Ascending aorta (tissue), 2 donors: ENCODE data around the gene RIMS4. TPM values are rescaled to one million over a fixed set of nuclear protein-coding genes. Genes with fewer than 3 reads are reported as not detected.

Experiments used
- DNase-seq, 2 donors: peaks; one replicate each; pipeline ENCODE4 v3.0.0-alpha.2; 2019; ENCODE audit warnings: low spot score in 2 of 2
- H3K27ac ChIP-seq, 2 donors: fragments of 200-600 bp; sonication (generic); one replicate each; pipeline ENCODE4 v1.5.1; 2016 to 2017; ENCODE audit warnings: mild to moderate bottlenecking in 1 of 2
- H3K27me3 ChIP-seq: fragments of 200-600 bp; sonication (generic); one replicate; pipeline ENCODE4 v1.5.1; 2017
- H3K36me3 ChIP-seq, 2 donors: fragments of 200-600 bp; sonication (generic); one replicate each; pipeline ENCODE4 v1.5.1; 2016
- H3K4me1 ChIP-seq, 2 donors: fragments of 200-600 bp; sonication (generic); one replicate each; pipeline ENCODE4 v1.5.1; 2016 to 2017; ENCODE audit warnings: mild to moderate bottlenecking in 1 of 2
- H3K4me3 ChIP-seq, 2 donors: fragments of 200-600 bp; sonication (generic); one replicate each; pipeline ENCODE4 v1.5.1; 2016 to 2017; ENCODE audit warnings: mild to moderate bottlenecking in 1 of 2
- H3K9me3 ChIP-seq, 2 donors: fragments of 200-600 bp; sonication (generic); one replicate each; pipeline ENCODE4 v1.5.1; 2016
- CTCF ChIP-seq, 3 experiments: fragments of 200-600 bp in 2 of 3; fragments of 450-650 bp in 1 of 3; sonication (generic) in 2 of 3; IDR thresholded peaks; one replicate each; pipeline ENCODE4 v1.5.1; 2016 to 2019; ENCODE audit warnings: antibody characterized with exemption in 3 of 3, mild to moderate bottlenecking in 1 of 3, moderate library complexity in 1 of 3
- intact Hi-C: fragments of 100-400 bp; cut with DNase I; formaldehyde crosslinking; loops from one replicate; pipeline ENCODE4 v1.15.1; 2023
- total RNA-seq: library from RNA; depleted of rRNA; stranded (reverse); fragments of >200 nt; gene quantifications from one replicate; pipeline ENCODE4 v1.1.0, GENCODE V29; 2016

RIMS4 gene
- 4.0 TPM for total RNA-seq

DNA sequence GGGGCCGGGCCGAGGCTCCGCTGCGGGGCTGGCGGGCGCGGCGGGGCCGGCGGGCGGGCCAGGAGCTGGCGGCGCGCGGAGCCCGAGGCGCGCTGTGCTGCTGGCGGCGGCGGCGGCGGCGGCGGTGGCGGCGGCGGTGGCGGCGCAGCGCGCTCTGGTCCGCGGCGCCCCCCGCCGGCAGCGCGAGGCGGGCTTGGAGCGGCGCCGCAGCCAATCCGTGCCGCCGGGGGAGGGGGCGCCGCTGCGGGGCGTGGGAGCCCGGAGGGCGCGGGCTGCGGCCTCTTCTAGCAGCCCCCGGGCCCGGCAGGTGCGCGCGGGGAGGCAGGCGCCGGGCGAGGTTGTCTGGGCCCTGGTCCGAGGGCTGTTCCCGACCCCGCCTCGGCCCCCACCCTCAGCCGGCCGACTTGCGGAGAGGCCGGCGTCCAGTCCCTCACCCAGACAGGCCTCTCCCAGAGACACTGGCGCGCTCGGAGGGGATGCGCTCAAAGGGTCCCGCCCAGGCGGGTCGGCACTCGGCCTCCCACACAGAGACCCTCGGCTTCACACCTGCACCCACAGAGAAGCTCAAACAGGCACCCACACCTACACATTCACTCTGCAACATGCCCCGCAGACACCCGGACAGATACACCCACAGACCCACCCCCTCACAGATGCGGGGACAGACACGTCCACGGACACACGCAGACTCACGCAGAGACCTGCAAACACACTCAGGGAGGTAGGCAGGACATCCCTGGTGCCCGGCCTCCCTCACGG, at the start of gene RIMS4:
Gene RIMS4, minus strand, starts transcription at position 156 of the 759 bp plus-strand sequence. CDS start 275 bp downstream, outside the sequence.
- intact Hi-C loops: loop anchor here (2.0 kb wide), 1 partner anchor 64 kb away; no protein-coding TSS in a partner anchor
- Histone ChIP-seq H3K36me3 (no peaks in the 10 kb centered on the region), H3K4me1 (peaks cover 7% of the 10 kb centered on the region in 2 donors), H3K9me3 (peaks cover 0 to 7% of the 10 kb centered on the region in 2 donors), H3K4me3 (peak within 1 kb of the TSS; percentile 52 to 66), H3K27ac (no peak within 1 kb of the TSS), H3K27me3 (peaks cover 11% of the 10 kb centered on the region)
- DNase-seq: peak in 1 of 2 donors; percentile 42
- no peak for TF ChIP-seq CTCF (IDR thresholded peaks at IDR 0.05)

DNA sequence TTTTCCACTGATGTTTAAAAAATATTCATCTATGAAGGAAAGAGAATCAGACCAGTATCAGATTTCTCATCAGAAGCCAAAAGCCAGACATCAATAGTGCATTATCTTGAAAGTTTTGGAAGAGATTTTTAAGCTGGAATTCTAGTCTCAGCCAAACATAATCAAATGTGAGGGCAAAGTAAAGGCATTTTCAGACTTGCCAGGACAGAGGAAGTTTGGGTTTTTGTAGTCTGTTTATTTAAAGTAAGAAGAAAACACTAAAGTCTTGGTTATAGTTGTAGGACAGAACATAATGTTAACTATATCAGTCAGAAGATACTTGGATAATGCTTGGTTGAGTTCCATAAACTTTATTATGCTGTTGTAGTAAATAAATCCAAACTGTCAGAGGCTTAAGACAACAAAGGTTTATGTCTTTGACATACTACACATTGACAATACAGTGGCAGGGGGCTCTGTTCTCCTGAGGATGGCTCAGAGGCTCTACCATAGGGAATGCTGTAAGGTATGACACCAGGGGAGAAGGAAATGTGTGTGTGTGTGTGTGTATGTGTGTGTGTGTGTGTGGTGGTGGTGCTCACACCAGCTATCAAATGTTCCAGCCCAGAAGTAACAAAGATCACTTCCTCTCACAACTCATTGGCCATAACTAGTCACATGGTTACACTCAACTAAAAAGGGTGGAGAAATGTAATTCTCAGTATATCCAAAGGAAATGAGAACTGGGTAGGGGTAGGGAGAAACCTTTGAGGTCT, 48.4 kb upstream of the RIMS4 start:
- H3K4me3 ChIP-seq: no peak overlapping the region
- H3K9me3 ChIP-seq: no peaks in the 10 kb centered on the region
- TF ChIP-seq CTCF (IDR thresholded peaks at IDR 0.05): no peak
- H3K4me1 ChIP-seq: peaks cover 19 to 44% of the 10 kb centered on the region in 2 donors
- DNase-seq: no peak
- H3K27ac ChIP-seq: peak overlapping the region; percentile 91
- intact Hi-C loops: no loop called here
- H3K27me3 ChIP-seq: no peaks in the 10 kb centered on the region
- no peaks in the 10 kb centered on the region for H3K36me3 ChIP-seq

DNA sequence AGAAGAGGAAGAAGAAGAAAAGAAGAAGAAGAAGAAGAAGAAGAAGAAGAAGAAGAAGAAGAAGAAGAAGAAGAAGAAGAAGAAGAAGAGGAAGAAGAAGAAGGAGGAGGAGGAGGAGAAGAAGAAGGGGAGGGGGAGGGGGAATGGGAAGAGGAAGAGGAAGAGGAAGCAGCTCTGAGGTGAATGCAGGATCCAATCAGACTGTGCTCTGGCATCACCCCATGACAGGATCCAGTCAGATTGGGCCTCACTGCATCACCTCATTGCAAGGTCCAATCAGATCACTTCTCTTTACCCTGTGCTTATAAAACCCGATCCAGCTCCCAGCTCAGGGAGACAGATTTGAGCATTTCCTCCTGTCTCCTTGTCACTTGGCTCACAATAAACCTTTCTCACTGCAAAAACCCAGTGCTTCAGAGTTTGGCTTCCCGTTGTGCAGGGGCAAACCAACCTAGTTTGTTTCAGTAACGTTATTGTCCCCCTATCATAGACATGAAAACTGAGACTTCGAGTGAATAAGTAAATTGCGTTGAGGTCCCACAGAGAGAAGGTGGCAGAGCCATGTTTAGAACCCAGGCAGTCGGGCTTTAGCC, 46.6 kb upstream of the RIMS4 start:
- TF ChIP-seq CTCF (IDR thresholded peaks at IDR 0.05): no peak
- DNase-seq: no peak
- no peaks in the 10 kb centered on the region for H3K36me3 ChIP-seq
- H3K27me3 ChIP-seq: no peaks in the 10 kb centered on the region
- no peaks in the 10 kb centered on the region for H3K9me3 ChIP-seq
- intact Hi-C loops: no loop called here
- H3K4me3 ChIP-seq: no peak overlapping the region
- peaks cover 10 to 26% of the 10 kb centered on the region in 2 donors for H3K4me1 ChIP-seq
- no peak overlapping the region for H3K27ac ChIP-seq

GRCh38 chr20:44856442-44856841, 46.1 kb upstream of the RIMS4 start:
- H3K4me1 ChIP-seq: peaks cover 10 to 25% of the 10 kb centered on the region in 2 donors
- DNase-seq: no peak
- no peak overlapping the region for H3K27ac ChIP-seq
- no peaks in the 10 kb centered on the region for H3K36me3 ChIP-seq
- no peak for TF ChIP-seq CTCF (IDR thresholded peaks at IDR 0.05)
- intact Hi-C loops: no loop called here
- H3K4me3 ChIP-seq: no peak overlapping the region
- no peaks in the 10 kb centered on the region for H3K9me3 ChIP-seq
- H3K27me3 ChIP-seq: no peaks in the 10 kb centered on the region

DNA sequence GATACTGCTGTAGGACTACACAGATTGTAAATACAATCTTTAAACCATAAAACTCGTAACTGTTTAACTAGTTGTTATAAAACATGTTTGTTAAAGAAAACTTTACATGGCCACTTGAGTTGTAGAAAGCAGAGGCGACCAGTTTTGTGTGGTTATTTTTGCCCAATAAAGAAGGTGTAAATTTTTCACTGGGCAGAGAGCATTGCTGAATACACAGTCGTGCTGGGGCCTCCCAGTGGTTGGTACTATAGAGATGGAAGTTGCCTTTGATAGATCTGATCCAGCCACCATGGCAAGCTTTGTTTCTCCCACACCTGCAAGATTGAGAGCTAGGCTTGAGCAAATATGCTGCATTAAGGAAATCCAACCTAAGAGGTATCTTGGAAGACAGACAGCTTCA, 41.2 kb upstream of the RIMS4 start:
- no peaks in the 10 kb centered on the region for H3K4me1 ChIP-seq
- no peak overlapping the region for H3K27ac ChIP-seq
- no peaks in the 10 kb centered on the region for H3K9me3 ChIP-seq
- DNase-seq: no peak
- no peaks in the 10 kb centered on the region for H3K36me3 ChIP-seq
- no peak overlapping the region for H3K4me3 ChIP-seq
- intact Hi-C loops: no loop called here
- no peaks in the 10 kb centered on the region for H3K27me3 ChIP-seq
- TF ChIP-seq CTCF (IDR thresholded peaks at IDR 0.05): no peak
